HG02678 (cell line): Measurements from ENCODE around the gene UBR4.
"Not testable (repeated sequence)": the region's sequence is repeated elsewhere in the genome, so short reads cannot be mapped to it uniquely, and the experiment has no call there.

Experiments
- ATAC-seq: cut with Tn5 transposase; IDR thresholded peaks from one replicate; pipeline ENCODE4 v1.9.1; 2021; ENCODE audit warnings: mild to moderate bottlenecking, moderate library complexity; ENCODE audit not compliant: unreplicated experiment

The UBR4 gene

GRCh38 chr1:19191811-19192210 is 18.3 kb downstream of the UBR4 start:
- ATAC-seq, result no peak

DNA sequence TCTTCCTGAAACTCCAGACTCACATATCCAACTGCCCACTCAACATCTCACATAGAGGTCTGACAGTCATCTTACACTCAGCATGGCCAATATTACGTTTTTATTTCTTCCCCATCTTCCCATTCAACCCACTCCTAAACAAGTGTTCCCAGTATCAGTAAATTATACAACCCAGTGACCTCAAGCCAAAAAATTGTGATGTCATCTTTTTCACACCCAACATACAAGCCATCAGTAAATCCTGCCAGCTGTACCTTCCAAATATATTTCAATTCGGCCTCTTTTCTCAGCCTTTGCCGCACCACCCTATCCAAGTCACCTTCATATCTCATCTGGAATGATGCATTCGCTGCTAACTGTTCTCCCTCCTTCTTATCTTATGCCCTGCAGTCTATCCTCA is 19.6 kb downstream of the UBR4 start:
- no peak for ATAC-seq

DNA sequence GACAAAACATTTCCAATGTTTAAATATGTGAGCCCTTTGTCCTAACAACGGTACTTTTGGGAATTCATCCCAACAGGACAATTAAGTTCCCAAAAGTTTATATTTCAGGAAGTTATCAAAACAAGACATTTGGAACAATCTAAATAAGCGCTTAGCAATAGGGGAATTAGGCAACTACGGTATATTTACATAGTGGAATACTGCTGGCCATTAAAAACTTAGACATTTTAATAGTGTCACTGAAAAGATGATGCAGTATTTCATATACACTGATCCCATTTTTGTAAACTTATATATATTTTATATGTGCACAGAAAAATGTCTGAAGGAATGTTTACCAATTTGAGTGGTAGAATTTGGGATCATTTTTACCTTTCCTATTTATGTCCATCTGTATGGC is 20.8 kb downstream of the UBR4 start:
- ATAC-seq, result no peak

DNA sequence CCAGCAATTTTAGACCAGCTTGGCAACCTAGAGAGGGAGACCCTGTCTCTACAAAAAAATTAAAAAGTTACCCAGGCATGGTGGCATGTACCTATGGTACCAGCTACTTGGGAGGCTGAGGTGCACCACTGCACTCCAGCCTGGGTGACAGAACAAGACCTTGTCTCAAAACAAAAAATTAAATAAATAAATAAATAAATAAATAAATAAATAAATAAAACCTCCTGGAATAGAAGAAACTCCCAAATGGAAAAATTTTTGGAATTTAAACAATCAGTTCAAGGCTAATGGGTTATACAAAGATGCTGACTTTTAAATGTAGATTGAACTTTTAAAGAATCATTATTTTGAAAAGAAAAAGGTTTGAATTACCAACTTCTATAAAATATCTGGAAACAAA is 22.2 kb downstream of the UBR4 start:
- no peak for ATAC-seq

DNA sequence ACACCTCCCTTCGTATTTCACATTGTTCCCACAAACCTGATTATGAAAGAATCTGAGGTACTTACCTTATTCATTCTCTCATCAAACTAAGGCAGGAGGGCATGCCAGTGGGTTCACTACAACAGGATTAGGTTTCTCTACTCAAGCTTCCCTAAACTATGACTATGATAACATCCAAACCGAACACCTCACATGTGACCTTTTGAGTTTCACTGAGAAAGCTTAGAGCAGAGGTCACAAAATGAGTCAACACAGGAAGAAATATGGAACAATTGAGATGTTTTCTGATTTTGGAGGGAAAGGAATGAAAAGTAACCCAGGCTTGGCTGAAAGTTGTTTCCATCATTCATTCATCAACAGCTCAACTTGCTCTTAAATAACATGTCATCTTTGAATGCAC is 24.1 kb downstream of the UBR4 start:
- no peak for ATAC-seq

DNA sequence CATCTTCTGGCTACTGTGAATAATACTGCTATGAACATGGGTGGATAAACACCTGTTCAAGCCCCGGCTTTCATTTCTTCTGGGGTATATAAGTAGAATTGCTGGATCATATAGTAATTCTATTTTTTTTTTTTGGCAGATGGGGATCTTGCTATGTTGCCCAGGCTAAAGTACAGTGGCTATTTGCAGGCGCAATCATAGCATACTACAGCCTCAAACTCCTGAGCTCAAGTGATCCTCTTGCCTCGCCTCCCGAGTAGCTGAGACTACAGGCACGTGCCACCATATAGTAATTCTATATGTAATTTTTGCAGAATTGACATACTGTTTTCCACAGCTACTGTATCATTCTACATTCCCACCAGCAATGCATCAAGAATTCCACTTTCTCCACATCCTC is 27.8 kb downstream of the UBR4 start:
- ATAC-seq, result no peak

GRCh38 chr1:19180265-19180657 is 29.8 kb downstream of the UBR4 start:
- not testable (repeated sequence) for ATAC-seq

DNA sequence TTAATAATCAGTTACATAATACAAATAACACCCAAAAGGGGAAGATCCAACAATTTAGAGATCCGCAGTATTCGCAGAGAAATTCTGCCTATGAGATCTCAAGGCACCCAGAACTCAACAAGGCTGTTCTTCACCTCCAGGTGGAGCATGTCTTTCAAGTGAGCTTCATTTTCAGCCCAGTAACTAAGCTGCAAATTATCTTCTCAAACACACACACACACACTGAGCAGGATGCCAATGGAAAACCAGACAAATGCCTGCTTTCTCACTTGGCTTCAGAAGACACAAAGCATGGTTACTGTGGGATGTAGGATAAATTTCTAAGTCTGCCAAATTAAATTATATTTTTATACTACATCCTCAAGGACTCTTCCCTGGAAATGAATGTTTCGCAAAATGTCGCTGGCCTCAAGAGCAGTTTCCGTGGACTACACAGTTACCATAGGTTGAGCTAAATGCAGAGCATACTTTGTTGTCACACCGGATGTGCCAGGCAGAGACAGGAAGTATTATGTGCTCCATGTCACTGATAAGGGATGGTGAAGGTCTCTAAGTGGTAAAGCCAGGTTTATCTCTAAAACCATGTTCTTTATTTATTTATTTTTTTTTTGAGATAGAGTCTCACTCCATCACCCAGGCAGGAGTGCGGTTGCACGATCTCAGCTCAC is 30.3 kb downstream of the UBR4 start:
- ATAC-seq, result no peak

DNA sequence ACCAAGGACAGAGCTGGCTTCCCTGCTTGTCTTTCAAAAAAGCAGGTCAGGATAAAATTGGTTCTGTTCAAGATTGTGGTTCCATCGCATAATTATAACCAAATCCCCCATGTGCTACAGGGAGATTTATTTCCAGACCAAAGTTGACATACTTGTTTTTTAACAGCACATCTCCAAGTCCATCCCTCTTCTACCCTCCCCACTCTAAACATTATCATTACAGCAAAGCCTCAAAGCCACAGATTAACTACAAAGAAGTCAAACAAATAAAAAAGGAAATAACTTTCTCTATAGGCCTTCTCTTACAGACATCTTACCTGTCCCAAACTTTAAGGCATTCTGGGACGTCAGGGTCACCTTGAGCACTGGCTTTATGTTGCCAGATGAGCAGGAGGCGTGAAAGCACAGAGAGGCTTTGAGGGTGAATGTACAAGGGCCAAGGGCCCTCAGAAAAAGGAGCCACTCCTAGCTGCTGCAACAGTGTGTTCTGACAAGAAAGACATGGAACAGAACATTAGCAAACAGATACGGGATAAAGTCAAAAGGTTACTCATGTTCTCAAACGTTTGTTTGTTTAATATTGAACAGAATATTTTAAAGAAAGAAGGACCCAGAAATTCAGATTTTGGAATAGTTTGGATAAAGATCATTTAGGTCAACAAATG is 31.2 kb downstream of the UBR4 start:
- ATAC-seq, result no peak

DNA sequence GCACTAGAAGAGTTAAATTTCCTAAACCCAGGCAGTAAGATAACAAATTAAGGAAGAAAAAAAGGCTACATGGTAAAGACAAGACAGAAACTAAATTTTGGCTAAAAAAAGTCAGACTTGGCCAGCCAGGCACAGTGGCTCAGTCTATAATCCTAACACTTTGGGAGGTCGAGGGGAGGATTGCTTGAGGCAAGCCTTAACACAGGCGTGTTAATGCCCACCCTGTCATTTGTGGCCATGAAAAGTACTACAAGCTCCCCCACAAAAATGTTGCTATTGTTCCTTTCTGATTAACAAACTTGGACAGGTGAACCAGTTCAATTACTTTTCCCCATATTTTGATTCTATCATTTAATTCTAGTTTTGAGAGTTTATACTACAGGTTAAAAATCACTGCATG is 32.3 kb downstream of the UBR4 start:
- ATAC-seq, result no peak

DNA sequence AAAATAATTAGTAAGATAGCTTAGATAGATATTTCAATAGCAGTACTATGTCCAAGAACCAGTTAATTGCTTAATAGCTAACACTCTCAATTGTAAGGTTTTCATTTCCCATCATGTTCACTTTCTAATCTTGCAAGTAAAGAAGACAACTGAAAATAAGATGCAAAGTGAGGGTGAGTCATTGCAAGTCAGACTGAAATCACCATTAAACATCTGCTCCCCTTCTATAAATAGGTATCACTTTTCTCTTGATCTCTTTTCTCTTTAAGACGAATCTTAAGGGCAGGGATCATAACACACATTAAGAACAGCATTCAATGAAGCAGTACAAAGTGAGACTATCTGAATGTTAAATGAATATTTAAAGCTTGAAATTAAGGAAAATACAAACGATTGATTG is 40.4 kb downstream of the UBR4 start:
- ATAC-seq, result no peak

DNA sequence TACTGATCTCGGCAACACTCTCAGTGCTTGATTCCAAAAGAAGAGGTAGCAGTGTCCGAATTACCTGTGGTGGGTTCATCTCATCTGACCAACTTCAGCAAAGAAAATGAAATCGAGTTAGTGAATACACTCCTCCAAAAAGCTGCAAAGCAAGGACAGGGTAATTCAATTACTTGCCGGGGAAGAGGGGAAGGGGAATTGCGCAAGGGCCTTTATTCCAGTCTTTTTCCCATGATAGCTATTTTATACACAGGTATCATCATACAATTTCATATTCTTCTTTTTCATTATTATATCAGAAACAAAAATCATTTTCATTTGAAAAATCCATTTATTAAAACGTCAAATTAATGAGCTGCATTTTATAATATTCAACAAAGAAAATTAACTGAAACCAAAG is 42.9 kb downstream of the UBR4 start:
- ATAC-seq, result no peak

- ATAC-seq, result no peak
Measured at GRCh38 chr1:19166066-19166465, 44.0 kb downstream of the UBR4 start.

DNA sequence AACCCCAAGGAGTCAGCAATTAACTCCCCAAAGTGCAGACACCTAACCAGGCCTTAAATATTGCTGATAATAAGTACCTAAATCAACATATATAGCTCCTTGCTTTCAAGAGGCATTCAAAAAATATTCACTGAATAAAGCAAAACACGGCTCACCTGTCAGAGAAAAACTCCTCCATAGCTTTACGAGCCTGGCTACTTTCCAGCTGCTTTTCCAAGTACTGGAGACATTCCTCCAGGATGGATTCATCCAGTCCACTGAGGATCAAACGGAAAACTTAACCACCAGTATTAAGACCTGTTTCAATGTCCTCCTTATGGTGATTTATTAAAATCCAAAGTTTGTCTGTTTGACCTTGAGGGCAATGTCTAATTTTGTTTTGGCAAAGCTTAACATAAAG is 44.6 kb downstream of the UBR4 start:
- no peak for ATAC-seq

DNA sequence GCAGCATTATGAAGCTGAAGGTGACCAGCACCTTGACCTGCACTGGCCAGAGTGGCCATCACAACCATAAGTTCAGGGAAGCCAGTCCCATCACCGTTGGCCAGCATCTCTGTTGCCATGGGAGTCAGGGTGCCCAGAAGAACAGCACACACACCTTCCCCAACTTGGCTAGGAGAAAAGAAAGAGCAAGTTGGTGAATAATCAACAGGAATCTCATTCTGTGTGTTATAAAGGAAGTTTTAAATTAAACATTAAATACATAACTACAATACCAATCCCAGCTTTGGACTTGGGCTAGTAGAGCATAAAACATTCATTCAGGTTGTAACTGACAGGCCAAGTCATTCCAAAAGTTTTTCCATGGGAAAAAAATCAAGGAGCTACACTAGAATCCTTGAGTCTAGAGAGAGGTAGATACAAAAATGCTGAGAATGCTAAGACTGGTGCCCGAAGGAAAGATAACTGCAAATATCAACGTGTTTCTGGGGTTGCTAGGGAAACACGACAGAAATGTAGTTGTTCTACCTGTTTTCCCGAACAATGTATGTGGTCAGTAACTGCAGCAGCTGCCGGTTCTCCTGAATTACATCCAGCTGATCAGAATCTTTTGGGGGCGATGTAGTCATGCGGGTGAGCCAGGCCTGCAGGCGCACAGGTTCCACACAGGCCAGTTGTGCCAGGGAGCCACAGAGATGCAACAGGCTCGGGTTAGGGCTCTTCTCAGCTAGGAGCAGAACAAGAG is 45.6 kb downstream of the UBR4 start:
- no peak for ATAC-seq

DNA sequence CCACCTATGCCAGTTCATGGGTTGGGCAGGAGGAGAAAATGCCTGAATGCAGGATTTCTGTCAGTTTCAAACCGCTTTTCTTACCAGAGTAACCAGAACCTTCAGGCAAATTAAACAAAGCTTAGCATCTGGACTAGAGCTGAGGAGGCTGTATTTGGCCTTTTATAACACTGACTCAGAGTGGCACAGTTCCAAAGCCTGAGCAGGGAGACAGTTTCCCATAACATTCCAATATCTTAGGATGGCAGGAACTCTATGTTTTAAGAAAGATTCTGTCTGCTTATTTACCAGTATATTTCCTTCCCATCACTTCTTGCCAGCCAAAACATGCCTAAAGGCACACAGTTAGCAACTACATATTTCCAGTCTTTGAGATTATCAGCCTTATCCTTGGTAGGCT is 46.8 kb downstream of the UBR4 start:
- ATAC-seq, result no peak

DNA sequence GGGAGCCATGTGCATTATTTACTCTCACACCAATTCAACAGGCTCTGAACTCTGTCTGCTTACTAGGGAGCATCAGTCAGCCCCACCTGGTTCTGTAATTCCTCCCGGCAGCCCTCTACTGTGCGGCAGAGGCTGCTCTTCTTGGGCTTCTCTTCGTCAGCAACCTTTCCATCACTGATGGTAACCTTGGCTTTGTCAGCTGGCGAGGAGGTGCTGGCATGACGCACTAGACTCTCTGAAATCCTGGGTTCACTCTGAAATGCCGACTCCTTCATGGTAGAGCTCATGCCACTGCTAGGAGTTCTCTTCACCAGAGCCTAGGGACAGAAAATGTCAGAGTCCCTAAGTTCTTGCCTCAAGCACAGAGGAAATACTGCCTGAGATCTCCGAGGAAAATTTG is 49.2 kb downstream of the UBR4 start:
- no peak for ATAC-seq

DNA sequence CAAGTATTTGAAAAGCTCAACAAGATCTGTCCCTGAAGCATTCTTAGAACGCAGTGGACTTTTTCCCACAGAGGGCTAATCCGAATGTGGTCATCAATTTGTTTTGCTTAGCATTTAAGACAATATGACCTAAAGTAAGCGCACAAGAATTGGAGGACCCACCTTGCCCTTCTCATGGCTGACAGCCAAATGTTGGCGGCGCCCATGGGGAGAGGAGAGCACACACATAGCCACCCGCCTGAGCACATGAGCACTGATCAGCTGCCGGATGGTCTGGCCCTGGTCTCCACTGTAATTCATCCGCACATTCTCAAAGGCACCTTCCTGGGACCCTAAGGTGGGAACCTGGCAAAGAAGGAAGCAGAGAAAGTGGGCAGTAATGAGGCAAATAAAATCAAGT is 52.4 kb downstream of the UBR4 start:
- no peak for ATAC-seq

- no peak for ATAC-seq
Measured at GRCh38 chr1:19156676-19157075, 53.4 kb downstream of the UBR4 start.

- no peak for ATAC-seq
Measured at GRCh38 chr1:19154876-19155275, 55.2 kb downstream of the UBR4 start.

DNA sequence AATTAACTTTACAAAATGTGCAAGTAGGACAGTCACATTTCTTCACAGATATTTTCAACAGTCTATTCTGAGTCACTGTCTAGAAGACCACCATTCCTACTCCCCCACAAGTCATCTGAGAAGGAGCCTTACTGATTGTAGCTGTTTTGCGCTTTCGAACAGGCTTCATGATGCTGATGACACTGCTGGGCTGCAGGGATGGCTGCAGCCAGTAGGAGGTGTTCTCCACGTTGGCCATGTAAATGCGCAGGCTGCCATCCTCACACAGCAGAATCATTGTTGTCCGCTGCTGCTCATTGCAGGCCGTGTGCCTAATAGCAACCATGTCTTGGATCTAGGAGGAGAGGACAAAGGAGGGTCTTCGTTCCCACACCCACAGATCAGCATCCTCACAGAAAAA is 56.9 kb downstream of the UBR4 start:
- no peak for ATAC-seq

DNA sequence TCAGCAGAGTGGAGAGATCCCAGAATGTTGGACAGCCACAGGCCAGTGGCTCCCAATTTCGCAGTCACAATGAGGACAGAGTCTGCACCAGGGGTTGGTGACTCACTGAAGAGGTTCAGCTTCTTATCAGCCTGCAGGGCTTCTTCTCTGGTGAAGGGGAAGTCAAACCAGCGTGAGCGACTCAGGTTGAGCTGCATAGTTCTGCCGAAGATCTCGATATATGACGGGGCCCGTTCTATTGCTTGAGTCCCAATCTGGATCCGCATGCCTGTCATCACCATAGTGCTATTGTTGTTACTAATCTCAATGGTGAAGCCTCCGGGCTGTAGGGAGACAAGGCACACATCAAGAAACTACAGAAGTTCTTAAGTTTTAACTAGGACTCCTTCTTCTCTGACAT is 58.5 kb downstream of the UBR4 start:
- ATAC-seq, result no peak
